ENCODE measurements around the gene REC114.

Gene REC114

GRCh38 chr15:73582851-73583379 lies 140.0 kb downstream of the REC114 start:
- no peak for DNase-seq

DNA sequence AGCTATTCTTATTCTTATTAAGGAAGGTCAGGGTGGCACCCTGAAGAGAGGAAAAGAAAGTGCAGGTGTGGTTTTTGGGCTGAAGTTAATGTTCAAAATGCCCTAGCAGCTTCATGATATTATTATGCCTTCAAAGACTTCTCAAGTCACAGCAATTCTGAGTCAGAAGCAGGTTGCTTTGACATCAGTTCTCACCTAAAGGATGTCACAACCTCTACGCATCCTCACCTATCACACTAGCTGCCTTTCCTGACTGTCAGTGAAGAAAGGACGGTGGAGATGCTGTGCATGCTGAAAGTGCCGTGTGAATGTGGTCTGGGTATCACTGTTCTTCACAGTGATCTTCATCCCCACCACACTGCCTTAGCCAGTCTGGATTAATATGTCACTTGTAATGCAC lies 140.6 kb downstream of the REC114 start:
- DNase-seq, result no peak

GRCh38 chr15:73584699-73585420 lies 141.9 kb downstream of the REC114 start:
- DNase-seq, result no peak

DNA sequence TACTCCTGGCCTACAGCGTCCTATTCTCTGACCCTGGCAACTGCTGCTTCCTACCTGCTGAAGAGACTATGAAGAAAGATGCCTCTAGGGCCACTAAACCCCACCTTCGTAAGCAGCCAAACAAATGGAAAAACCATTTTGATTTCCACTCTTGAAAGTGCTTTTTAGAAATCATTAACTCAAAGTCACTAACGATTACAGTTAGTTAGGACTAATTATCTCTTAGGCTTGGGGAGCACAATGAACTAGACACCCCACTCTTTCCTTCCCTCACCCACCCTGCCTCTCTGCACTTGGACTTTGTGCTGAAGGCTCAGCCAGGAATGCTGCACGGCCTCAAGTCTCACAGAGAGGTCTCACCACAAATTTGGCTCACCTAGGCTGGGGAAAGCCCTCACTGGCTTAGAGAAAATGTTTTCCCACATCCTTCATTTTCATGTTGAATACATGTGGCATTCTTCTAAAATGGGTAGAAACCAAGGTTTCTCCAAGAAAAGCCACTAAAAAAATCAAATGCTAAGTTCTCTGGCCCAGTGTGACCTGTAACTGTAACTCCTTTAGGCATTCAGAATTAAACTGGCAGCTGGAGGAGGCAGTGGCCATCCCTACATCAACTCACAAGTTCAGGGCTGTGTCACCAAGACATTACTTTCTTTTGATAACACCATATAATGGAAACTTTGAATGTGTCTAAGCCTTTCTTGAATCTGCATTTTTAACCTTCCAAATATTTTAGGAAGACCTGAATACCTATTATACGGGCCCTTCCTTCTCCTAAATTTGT lies 143.1 kb downstream of the REC114 start:
- DNase-seq, result no peak

DNA sequence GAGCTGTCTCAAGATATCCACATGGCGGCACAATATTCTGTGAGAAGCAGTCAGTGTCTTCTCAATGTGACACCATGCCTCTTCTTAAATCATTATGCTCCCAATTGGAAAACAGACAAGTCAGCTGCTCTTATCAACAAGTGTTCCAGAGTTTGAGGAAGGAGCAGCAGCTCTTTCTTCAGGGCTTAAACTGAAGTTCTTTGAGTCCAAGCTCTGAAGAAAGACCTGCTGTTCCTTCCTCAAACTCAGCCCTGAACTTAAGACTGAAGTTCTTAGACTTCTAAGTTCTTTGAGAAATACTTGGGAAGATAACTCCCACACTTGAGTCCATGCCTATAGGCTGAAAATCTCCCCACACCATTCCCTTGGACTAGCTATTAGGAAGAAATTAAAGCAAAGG lies 146.8 kb downstream of the REC114 start:
- DNase-seq, result no peak

GRCh38 chr15:73590263-73590662 lies 147.3 kb downstream of the REC114 start:
- no peak for DNase-seq

DNA sequence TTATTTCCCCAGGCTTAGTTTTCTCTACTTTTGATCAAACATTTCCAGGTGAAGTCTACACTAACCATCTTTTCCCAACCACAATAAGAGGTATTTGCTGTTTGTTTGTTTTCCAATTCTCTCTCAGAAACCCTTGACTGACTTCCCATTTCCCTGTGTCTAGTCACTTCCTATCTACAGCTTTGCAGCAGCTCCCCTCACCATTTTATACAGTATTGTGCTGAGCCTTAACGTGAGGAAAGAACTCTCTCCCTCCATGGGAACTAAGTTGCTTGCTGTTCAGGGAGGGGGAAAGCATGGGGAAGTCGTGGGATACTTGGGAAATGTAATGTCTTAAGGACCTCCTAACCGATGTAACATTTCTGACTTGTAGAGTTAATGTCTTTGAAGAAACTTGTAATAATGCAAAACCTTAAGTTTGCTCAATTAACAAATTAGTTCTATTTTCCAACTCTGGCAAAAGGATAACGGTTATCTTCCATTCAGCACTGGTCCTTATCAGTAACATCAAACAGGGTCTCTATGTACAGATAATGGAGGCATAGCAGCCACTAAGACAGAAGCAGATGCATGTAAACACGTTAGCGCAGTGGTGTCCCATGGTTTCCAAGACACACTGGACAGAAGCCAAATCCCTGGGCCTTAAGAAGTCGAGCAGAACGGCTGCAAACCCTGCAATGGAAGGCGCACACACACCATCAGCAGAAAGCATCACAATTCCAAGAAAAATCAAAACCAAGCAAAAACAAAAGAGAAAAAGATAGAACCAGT lies 150.5 kb downstream of the REC114 start:
- DNase-seq, result no peak

GRCh38 chr15:73594109-73594508 lies 151.1 kb downstream of the REC114 start:
- DNase-seq, result no peak

- no peak for DNase-seq
Observed at GRCh38 chr15:73596174-73596573, 153.2 kb downstream of the REC114 start.

DNA sequence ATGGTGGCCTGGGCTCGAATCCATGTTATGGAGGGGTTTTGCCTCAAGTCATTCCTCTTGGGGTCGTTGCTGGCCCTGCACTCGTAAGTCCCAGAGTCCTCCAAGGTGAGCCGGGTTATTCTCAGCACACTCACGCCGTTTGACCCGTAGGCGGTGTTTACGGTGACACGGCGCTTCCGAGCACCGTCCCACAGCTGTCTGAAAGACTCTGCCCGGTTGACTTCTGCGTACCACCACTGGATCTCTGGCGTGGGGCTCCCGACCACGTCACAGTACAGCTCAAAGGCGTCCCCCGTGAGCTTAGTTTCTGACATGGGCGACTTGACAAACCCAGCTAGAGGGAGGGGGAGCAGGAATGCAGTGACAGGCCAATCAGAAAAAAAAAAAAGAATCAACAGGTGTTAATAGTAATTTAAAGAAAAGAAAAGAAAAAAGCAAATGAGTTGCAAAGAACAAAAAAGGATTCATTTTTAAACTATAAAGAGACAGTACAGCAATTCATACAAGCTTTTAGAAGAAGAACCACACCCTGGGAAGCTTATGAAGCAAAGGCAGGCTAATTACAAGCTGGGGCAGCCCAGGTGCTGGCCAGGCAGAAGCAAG lies 154.2 kb downstream of the REC114 start:
- DNase-seq, result no peak

GRCh38 chr15:73598530-73599160 lies 155.7 kb downstream of the REC114 start:
- no peak for DNase-seq

GRCh38 chr15:73599934-73600333 lies 157.0 kb downstream of the REC114 start:
- no peak for DNase-seq

DNA sequence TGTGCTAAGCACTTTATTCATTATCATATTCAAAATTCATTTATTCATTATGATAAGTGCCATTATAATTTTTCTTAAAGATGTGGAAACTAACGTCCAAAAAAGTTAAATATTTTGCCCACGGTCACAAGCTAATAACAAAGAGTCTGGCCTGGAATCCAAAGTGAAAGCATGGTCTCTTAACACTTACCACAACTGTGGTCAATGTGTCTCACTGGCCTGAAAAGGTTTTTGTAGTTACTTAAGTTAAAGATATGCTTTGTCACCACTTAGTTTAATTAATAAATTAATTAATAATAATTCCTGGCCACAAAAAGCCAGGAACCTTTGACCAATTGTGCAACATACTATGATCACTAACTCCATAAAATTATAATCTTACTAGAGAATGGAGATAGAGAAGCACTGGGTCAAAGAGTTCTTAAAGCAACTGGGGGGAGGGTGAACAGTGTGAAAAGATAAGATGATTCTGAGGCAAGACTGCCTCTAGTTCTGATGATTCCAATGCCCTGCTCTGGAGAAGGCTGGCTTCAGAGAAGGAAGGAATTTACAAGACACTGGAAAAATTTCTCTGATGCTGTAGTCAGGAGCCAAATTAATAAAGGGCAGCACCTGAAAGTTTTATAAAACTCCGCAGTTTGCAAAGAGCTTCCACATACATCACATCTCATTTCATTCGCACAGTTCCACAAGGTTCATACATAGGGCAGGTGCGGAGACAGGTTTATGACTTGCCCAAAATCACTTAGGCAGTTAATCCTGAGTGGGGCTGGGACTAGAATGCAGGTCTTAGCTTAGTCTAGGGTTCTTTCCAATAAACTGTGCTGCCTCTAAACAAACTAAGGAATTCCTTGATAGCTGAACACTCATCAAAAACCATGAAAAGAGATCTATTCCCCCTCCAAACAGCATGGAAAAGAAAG lies 157.7 kb downstream of the REC114 start:
- no peak for DNase-seq

DNA sequence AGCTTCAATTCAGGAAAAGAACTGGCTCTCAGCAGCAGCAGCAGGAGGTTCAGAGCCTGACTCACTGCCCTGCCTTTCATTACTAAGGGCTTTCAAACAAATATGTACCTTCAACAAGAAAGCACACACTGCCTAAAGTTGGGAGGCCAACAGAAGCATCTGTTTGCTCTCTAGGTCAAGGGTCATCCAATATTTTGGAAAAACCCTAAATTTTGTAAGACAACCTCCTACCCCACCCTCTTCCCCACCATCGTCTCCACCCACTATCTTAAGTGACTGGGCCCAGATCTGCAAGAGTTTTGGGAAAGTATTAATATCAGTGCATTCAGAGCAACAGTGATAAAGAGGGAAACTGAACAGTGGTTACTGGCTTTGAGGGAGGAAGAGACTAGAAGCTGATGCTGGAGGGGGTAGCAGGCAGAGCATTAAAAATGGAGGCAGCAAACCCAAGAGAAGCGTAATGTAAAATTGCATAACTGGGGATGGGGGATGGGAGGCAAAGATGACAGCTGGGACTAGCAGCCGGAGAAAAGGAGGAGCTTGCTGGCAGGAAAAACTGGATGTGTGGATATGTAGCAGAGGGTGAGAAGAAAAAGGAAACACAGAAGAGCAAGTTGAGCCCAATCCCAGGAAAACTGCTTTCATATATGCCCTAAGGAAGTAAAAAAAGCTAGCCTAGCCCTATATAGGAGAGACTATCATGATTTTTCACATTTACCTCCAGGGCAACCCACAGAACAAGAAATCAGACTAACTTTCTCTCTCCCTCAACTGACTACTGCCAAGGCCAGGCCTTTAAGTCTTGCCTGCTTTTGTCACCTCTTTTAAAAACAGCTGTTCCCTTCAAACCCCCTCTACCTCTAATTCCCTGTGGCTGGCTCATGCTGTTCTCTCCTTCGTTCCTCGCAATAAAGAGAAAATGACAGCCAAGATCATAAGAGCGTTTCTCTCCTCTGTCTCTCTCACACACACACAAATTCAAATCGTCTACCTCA lies 158.8 kb downstream of the REC114 start:
- no peak for DNase-seq

DNA sequence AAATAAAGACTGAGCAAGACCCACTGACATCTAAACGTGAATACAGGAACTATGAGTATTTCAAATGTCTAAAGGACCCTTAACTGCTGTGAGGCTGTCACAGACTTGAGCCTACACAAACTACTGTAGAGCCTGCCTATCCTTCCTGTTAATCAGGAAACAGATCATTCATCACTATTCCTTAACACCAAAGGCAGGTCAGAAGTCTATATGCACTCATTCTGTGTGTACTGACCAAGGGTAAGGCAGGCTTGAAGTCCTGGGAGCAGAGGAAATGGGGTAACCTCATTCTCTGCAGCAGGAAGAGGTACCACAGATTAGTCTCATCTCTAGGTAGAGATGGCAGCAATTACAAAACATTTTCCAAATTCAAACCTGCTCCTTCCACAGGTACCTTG lies 159.5 kb downstream of the REC114 start:
- DNase-seq, result no peak

DNA sequence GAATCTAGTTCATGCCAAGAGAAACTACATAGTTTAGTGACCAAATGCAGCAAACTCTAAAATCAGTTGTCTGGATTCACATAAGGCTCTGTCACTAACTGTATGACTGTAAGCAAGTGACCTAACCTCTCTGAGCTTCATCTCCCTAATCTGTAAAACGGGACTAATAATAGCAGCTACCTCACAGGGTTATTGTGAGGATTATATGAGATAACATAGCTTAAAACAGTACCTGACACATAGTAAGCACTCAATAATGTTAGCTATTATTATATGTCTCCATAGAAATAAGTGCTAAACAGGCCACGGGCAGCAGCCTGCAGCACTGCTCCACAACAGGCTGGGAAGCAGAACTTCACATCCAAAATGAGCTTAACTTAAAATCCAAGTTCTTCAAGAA lies 160.0 kb downstream of the REC114 start:
- DNase-seq, result no peak

DNA sequence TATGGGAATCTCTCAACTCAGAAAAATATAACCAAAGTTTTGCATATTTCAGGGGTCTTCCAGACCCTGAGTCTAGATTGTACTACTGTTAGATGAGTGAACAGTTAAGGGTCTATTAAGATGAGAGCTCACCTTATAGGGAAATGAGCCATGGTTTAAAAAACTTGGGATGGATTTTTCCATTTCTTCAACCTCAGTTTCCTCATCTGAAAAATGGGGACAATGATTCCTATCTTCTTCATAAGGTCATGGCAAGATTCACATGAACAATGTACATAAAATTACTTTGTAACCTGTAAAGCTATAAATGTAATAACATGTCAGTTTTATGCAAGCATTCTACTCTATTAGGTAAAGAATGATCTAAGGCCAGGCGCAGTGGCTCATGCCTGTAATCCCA lies 161.5 kb downstream of the REC114 start:
- no peak for DNase-seq

DNA sequence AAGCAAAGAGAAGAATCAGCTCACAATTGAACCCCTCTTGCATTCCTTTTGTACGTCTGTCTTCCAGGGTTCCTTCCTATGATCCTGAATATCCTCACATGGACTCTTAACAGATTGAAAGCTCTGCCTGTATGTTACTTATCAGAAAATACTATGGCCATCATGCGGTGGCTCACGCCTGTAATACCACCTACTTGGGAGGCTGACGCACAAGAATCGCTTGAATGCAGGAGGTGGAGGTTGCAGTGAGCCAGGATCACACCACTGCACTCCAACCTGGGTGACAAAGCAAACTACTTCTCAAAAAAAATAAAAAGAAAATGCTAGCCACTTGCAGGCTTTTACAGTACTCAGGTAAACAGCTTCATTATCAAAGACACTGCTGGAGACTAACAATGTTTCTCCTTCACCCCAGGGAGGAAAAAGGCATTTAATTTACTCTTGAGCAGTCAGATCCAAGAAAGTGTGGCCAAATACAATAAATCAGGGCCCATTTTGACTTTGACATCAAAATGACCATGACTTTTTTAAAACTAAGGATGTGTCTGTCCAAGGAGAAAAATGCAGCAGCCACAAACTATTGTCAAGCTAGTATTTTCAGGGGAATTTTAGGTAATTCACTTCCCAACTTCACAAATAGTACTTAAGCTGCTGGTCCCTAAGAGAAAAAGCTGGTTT lies 162.9 kb downstream of the REC114 start:
- DNase-seq, result no peak

GRCh38 chr15:73607405-73607804 lies 164.4 kb downstream of the REC114 start:
- DNase-seq, result no peak

DNA sequence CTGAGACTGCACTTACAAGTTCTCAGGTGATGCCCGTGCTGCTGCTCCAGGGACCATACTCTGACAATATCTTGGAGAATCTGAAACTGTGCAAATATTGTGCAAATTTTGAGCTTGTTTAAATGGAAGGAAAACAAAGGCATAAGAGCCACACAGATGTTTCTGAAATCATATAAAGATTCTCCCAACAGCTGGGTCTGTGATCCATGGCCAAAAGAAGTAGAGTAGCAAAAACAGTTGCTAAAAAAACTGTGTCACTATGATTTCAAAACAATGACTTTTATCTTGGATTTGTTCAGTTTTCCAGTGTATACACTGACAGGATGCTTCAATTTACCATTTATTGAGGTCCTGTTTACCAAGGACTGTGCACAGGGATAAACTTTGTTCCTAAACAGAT lies 164.9 kb downstream of the REC114 start:
- DNase-seq, result no peak

Data from CD4-positive, alpha-beta T cell treated with Interferon gamma for 1 hour (primary cell).